ENCODE results near the gene ZNF500. TPM values are rescaled to one million over a fixed set of nuclear protein-coding genes. Genes with fewer than 3 reads are reported as not detected.

ZNF500 gene
- total RNA-seq, 2 donors from 2014 or later: 6.1 to 21.2 TPM

- DNase-seq (ENCODE audit: low spot score) (no peak), ATAC-seq (ENCODE audit: insufficient number of reproducible peaks, low FRiP score, low read depth) (no peak)
- Histone ChIP-seq H3K4me1 (ENCODE audit: control insufficient read depth in 1 of 2, low read depth in 2 of 2) (peaks cover 0 to 4% of the 10 kb centered on the region in 2 donors), H3K36me3 (peaks cover 43% of the 10 kb centered on the region), H3K9me3 (no peaks in the 10 kb centered on the region), H3K4me3 (no peak overlapping the region), H3K27me3 (replicated peaks; ENCODE audit: insufficient read depth) (no peaks in the 10 kb centered on the region), H3K27ac (no peak overlapping the region)
- no peak for TF ChIP-seq CTCF (IDR thresholded peaks at IDR 0.05)
These were observed 14.4 kb downstream of the ZNF500 start for GRCh38 chr16:4752351-4753100.

- Histone ChIP-seq H3K9me3 (no peaks in the 10 kb centered on the region), H3K27ac (no peak overlapping the region), H3K27me3 (replicated peaks; ENCODE audit: insufficient read depth) (no peaks in the 10 kb centered on the region), H3K4me1 (ENCODE audit: control insufficient read depth in 1 of 2, low read depth in 2 of 2) (peaks cover 3 to 13% of the 10 kb centered on the region in 2 donors), H3K4me3 (no peak overlapping the region), H3K36me3 (peaks cover 39% of the 10 kb centered on the region)
- TF ChIP-seq CTCF (IDR thresholded peaks at IDR 0.05): no peak
- no peak for DNase-seq (ENCODE audit: low spot score)
- no peak for ATAC-seq (ENCODE audit: insufficient number of reproducible peaks, low FRiP score, low read depth)
These were observed 16.1 kb downstream of the ZNF500 start for GRCh38 chr16:4750896-4751295.

GRCh38 chr16:4749700-4750257 lies 17.2 kb downstream of the ZNF500 start:
- H3K4me1 ChIP-seq (ENCODE audit: control insufficient read depth in 1 of 2, low read depth in 2 of 2): peaks cover 3 to 13% of the 10 kb centered on the region in 2 donors
- no peak for ATAC-seq (ENCODE audit: insufficient number of reproducible peaks, low FRiP score, low read depth)
- no peak for DNase-seq (ENCODE audit: low spot score)
- peaks cover 35% of the 10 kb centered on the region for H3K36me3 ChIP-seq
- TF ChIP-seq CTCF (IDR thresholded peaks at IDR 0.05): no peak
- no peak overlapping the region for H3K4me3 ChIP-seq
- no peaks in the 10 kb centered on the region for H3K9me3 ChIP-seq
- no peaks in the 10 kb centered on the region for H3K27me3 ChIP-seq (replicated peaks; ENCODE audit: insufficient read depth)
- no peak overlapping the region for H3K27ac ChIP-seq

GRCh38 chr16:4748682-4749411 lies 18.1 kb downstream of the ZNF500 start:
- no peak for DNase-seq (ENCODE audit: low spot score)
- Histone ChIP-seq H3K9me3 (no peaks in the 10 kb centered on the region), H3K27ac (no peak overlapping the region), H3K4me1 (ENCODE audit: control insufficient read depth in 1 of 2, low read depth in 2 of 2) (peaks cover 3 to 13% of the 10 kb centered on the region in 2 donors), H3K27me3 (replicated peaks; ENCODE audit: insufficient read depth) (no peaks in the 10 kb centered on the region), H3K36me3 (peaks cover 34% of the 10 kb centered on the region), H3K4me3 (no peak overlapping the region)
- TF ChIP-seq CTCF (IDR thresholded peaks at IDR 0.05): no peak
- no peak for ATAC-seq (ENCODE audit: insufficient number of reproducible peaks, low FRiP score, low read depth)
